ENCODE data around the gene SMTNL2. TPM values are rescaled to one million over a fixed set of nuclear protein-coding genes. Genes with fewer than 3 reads are reported as not detected.

Gene SMTNL2
- total and polyA plus RNA-seq, 2 of the 4 experiments (the other 2 are of a cell fraction), result not detected

DNA sequence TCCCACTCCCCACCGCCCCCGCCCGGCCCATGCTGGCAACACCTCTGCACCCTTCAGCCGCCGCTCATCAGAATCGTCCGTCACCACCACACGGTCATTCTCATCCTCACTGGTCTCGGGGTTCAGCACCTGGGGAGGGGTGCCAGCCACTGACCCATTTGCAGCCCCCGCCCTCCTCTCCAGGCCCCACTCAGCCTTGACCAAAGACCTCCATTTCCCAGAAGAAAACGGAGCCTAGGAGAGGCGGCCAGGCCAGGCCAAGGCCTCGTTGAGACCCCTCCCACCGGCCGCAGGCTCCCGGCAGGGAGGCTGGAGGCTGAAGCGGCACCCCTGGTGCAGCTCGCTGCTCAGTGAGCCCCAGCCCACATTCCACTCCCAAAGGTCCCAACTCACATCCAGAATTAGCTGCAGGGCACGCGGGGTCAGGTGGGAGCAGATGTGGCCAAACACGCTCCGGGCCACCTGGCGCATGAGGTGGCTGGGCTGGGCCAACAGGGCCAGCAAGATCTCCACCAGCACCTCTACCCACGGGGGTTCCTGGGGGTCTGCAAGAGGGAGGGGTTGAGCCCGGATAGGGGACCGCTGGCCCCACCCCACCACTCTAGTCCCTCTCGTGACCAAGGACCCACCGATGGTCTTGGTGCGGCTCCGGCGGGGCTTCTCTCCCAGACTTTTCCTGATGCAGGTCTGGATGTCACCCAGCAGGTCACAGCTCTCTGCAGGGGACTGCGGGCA lies 38.9 kb upstream of the SMTNL2 start:
- H2AK9ac ChIP-seq (replicated peaks; ENCODE audit: low read depth, low read length, poor library complexity), result no peak overlapping the region
- no TSS peak for BruUV-seq (replicated peaks)
- H4K91ac ChIP-seq (ENCODE audit: insufficient read depth, low read depth, low read length), result no peak overlapping the region
- H2BK120ac ChIP-seq (ENCODE audit: low read depth, low read length), result no peak overlapping the region
- H2AK5ac ChIP-seq (ENCODE audit: low read depth, low read length), result no peak overlapping the region
- no peak overlapping the region for H3K14ac ChIP-seq (replicated peaks; ENCODE audit: low read depth, low read length)
- no peak overlapping the region for H3K56ac ChIP-seq (ENCODE audit: extremely low read depth, insufficient read depth, low read length)
- peaks cover 0 to under 1% of the 10 kb centered on the region in 2 experiments; a peak in 2 of 4 replicates for H3K79me1 ChIP-seq (ENCODE audit: low read depth in 1 of 2, low read length in 2 of 2)
- H4K8ac ChIP-seq (ENCODE audit: low read depth in 2 of 2, low read length in 2 of 2), result no peak overlapping the region
- in situ Hi-C loops (cut with MboI; ENCODE audit: low sequenced_read_pairs) (no loop called here), dilution Hi-C loops (cut with HindIII; ENCODE audit: low sequenced_read_pairs, unreplicated experiment) (no loop called here), intact Hi-C loops (cut with micrococcal nuclease) (no loop called here)
- H2BK5ac ChIP-seq (ENCODE audit: low read depth, low read length, poor library complexity, severe bottlenecking), result no peak overlapping the region
- H2AFZ ChIP-seq (replicated peaks; ENCODE audit: low read length, poor library complexity), result no peak overlapping the region
- no peak overlapping the region for H3K4me3 ChIP-seq (ENCODE audit: insufficient read depth, low read depth, low read length)
- no peak overlapping the region for H3K18ac ChIP-seq (ENCODE audit: low read depth, low read length)
- H4K5ac ChIP-seq (ENCODE audit: low read depth, low read length), result no peak overlapping the region
- no peaks in the 10 kb centered on the region for H3K9me3 ChIP-seq (ENCODE audit: control insufficient read depth, insufficient read depth, low read length)
- WGBS, 2 experiments (ENCODE audit: extremely low coverage in 2 of 2, insufficient read length in 1 of 2), result 92% methylated on average over 6 of the region's 32 CpGs; no CpG with 5 or more reads in 1 of the 2 experiments
- no peak overlapping the region for H2BK15ac ChIP-seq (ENCODE audit: low read depth, low read length)
- ATAC-seq (ENCODE audit: low read depth) (no peak), DNase-seq (no peak)
- H3K27me3 ChIP-seq (ENCODE audit: control insufficient read depth, insufficient read depth, low read length), result no peaks in the 10 kb centered on the region
- H3K4ac ChIP-seq (ENCODE audit: low read depth, low read length), result no peak overlapping the region
- H4K20me1 ChIP-seq (ENCODE audit: insufficient read depth, low read length), result peaks cover 9% of the 10 kb centered on the region
- H3K27ac ChIP-seq (ENCODE audit: insufficient read depth, low read length), result no peak overlapping the region
- 0 out of 2 replicates have a peak, but pooled peaks cover 3% of the 10 kb centered on the region for H3K9me1 ChIP-seq (ENCODE audit: insufficient read depth, low read length)
- no peak overlapping the region for H3K4me2 ChIP-seq (ENCODE audit: low read depth, low read length)
- TF ChIP-seq NFE2L2 (IDR thresholded peaks at IDR 0.05; ENCODE audit: low read depth, low read length) (no peak), MXI1 (IDR thresholded peaks at IDR 0.05; ENCODE audit: borderline replicate concordance, low read depth, low read length) (no peak), RCOR1 (IDR thresholded peaks at IDR 0.05; ENCODE audit: insufficient replicate concordance, low read length) (no peak), RFX5 (IDR thresholded peaks at IDR 0.05; ENCODE audit: low read depth, low read length) (no peak), CHD1 (IDR thresholded peaks at IDR 0.05; ENCODE audit: low read depth, low read length) (no peak), CEBPB (IDR thresholded peaks at IDR 0.05; ENCODE audit: low read depth, low read length) (no peak), FOS (IDR thresholded peaks at IDR 0.05; ENCODE audit: low read depth, low read length) (no peak)
- TF ChIP-seq, protein P1, sequence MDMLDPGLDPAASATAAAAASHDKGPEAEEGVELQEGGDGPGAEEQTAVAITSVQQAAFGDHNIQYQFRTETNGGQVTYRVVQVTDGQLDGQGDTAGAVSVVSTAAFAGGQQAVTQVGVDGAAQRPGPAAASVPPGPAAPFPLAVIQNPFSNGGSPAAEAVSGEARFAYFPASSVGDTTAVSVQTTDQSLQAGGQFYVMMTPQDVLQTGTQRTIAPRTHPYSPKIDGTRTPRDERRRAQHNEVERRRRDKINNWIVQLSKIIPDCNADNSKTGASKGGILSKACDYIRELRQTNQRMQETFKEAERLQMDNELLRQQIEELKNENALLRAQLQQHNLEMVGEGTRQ (IDR thresholded peaks at IDR 0.05; ENCODE audit: low read depth, low read length), result no peak
- TF ChIP-seq, protein P2, sequence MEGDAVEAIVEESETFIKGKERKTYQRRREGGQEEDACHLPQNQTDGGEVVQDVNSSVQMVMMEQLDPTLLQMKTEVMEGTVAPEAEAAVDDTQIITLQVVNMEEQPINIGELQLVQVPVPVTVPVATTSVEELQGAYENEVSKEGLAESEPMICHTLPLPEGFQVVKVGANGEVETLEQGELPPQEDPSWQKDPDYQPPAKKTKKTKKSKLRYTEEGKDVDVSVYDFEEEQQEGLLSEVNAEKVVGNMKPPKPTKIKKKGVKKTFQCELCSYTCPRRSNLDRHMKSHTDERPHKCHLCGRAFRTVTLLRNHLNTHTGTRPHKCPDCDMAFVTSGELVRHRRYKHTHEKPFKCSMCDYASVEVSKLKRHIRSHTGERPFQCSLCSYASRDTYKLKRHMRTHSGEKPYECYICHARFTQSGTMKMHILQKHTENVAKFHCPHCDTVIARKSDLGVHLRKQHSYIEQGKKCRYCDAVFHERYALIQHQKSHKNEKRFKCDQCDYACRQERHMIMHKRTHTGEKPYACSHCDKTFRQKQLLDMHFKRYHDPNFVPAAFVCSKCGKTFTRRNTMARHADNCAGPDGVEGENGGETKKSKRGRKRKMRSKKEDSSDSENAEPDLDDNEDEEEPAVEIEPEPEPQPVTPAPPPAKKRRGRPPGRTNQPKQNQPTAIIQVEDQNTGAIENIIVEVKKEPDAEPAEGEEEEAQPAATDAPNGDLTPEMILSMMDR (conservative IDR thresholded peaks at IDR 0.05; ENCODE audit: low read depth, low read length), result no peak
- no peak overlapping the region for H3K9ac ChIP-seq (ENCODE audit: low read depth, low read length)
- peaks cover 75% of the 10 kb centered on the region for H3K36me3 ChIP-seq (ENCODE audit: control insufficient read depth, insufficient read depth, low read length)
- POLR2A ChIA-PET (ENCODE audit: unreplicated experiment), result no interaction called here
- no peak overlapping the region for H2BK20ac ChIP-seq (ENCODE audit: low read depth, low read length)
- CTCF ChIA-PET, result no interaction called here
- H3K23ac ChIP-seq (ENCODE audit: low read depth, low read length), result no peak overlapping the region
- H3K4me1 ChIP-seq (ENCODE audit: control insufficient read depth, insufficient read depth, low read length), result peaks cover 2% of the 10 kb centered on the region; the same call in 1 of the 2 replicates

All from IMR-90 (cell line).